ENCODE data around the gene LDLRAD3. TPM values are rescaled to one million over a fixed set of nuclear protein-coding genes. Genes with fewer than 3 reads are reported as not detected.

LDLRAD3 gene
- total RNA-seq, 1 donor from 2014 or later = 26.2 TPM

GRCh38 chr11:36192425-36193289 is 248.8 kb downstream of the LDLRAD3 start:
- DNase-seq (ENCODE audit: extremely low read depth, low read depth, low spot score) = no peak

DNA sequence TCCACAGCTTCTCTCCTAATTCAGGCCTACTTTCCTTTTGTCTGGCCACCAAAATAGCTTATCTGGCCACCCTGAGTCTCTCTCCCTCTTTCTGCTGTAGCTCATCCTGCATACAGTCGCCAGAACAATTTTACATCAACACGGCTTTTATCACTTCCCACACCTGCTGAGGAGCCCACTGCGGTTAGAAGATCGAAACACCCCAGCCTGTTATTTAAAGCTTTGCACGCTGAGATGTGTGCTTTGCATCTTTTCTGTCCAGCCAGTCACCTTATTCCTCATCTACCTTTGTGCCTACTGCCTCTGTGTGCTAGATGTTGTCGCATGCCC is 249.4 kb downstream of the LDLRAD3 start:
- no peak for DNase-seq (ENCODE audit: extremely low read depth, low read depth, low spot score)

- DNase-seq (ENCODE audit: extremely low read depth, low read depth, low spot score) = no peak
Observed at GRCh38 chr11:36193721-36194120, 249.9 kb downstream of the LDLRAD3 start.

GRCh38 chr11:36195496-36196354 is 251.9 kb downstream of the LDLRAD3 start:
- DNase-seq (ENCODE audit: extremely low read depth, low read depth, low spot score) = no peak

- no peak for DNase-seq (ENCODE audit: extremely low read depth, low read depth, low spot score)
Observed at GRCh38 chr11:36196411-36196998, 252.6 kb downstream of the LDLRAD3 start.

DNA sequence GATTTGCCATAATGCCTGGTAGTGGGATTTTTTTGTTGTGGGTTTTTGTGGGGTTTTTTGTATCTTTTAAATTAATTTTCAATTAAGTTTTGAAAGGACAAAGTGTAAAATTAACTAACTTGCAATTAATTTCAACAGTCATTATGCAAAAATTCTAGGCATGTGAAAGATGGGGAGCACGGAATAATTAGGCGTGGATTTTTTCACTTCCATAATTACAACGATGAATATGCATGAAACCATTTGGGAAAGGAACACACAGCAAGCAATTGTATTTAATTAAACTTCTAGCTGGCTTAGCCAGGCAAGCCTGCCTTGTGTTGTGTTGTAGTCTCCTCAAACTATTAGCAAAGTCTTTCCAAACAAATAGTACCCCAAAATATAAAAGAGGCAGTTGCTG is 257.5 kb downstream of the LDLRAD3 start:
- DNase-seq (ENCODE audit: extremely low read depth, low read depth, low spot score) = no peak

DNA sequence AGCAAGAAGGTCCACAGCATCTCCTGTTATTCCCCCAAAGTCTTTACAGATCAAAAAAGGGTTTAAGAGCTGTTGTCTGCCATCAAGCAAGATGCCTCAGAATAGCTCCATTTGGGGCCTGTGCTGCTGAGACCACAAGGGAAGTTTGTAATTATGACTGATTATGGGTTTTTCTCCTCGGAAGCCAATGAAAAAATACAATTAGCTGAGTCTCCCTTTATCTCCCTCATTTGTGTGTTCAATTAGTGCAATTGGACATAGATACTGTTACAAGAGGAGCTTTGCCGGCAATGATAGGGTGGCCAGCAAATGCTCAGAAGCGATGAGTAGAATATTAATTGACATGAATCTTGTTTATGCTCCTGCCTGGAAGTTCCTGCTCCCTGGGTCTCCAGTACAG is 261.7 kb downstream of the LDLRAD3 start:
- no peak for DNase-seq (ENCODE audit: extremely low read depth, low read depth, low spot score)

DNA sequence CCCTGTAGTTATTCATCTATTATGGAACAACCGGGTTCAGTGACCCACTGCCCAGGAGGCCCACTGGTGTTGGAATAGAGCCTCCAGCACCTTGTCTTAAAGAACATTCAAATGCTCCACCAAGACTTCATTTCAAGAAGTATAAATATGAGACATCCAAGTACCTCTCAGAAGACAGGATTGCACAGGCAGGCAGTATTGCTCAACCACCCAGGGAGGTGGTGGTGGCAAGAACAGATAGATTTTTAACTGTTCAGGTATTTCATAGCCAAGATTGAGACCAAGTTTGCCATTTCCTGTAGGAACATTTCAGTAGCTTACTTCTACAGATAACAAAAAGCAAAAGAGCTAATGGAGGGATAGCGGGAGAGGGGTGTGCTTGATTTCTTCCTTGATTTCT is 266.7 kb downstream of the LDLRAD3 start:
- DNase-seq (ENCODE audit: extremely low read depth, low read depth, low spot score) = no peak

- no peak for DNase-seq (ENCODE audit: extremely low read depth, low read depth, low spot score)
Observed at GRCh38 chr11:36211761-36212430, 268.0 kb downstream of the LDLRAD3 start.

- DNase-seq (ENCODE audit: extremely low read depth, low read depth, low spot score) = no peak
Observed at GRCh38 chr11:36212564-36213392, 268.9 kb downstream of the LDLRAD3 start.

DNA sequence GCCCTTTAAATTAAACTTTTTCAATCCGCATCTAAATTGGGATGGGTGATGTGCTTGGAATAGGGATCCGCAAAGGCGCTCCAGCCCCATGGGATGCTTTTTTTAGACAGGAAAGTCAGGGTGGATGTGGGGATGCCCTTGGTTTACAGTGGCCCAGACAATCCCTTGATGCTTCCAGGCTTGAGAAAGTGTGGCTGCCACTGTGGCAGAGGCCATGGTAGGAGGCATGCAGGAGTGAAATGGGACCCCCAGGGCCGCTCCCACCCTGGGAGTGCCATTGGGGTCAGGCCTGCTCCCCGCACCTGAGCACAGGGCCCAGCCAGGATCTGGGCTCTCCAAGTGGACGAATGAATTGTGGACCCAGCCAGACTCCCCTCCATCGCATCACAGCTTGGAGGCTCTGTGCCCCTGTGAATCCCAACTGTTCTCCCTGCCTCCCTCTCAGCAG is 269.6 kb downstream of the LDLRAD3 start:
- DNase-seq (ENCODE audit: extremely low read depth, low read depth, low spot score) = no peak

DNA sequence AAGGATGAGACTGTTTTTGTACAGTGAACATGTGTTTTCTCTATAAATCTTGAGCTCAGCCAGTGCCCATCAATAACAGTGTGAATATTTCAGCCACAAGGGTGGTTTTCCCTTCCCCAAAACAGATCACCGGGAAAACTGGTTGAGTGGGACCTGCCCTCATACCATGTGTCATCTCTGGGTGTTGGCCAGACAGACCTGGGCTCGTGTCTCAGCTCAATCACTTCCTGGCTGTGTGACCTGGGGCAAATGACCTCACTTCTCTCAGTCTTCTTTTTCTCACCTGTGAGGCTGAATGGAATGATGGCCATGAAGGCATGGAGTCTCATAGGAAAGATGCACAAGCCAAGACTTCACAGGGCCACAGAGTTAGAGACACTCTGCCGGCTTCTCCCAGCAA is 270.6 kb downstream of the LDLRAD3 start:
- no peak for DNase-seq (ENCODE audit: extremely low read depth, low read depth, low spot score)

GRCh38 chr11:36214976-36215692 is 271.3 kb downstream of the LDLRAD3 start:
- no peak for DNase-seq (ENCODE audit: extremely low read depth, low read depth, low spot score)

GRCh38 chr11:36215693-36216060 is 271.8 kb downstream of the LDLRAD3 start:
- DNase-seq (ENCODE audit: extremely low read depth, low read depth, low spot score) = no peak

GRCh38 chr11:36216061-36216615 is 272.3 kb downstream of the LDLRAD3 start:
- DNase-seq (ENCODE audit: extremely low read depth, low read depth, low spot score) = no peak

GRCh38 chr11:36218283-36218921 is 274.5 kb downstream of the LDLRAD3 start:
- DNase-seq (ENCODE audit: extremely low read depth, low read depth, low spot score) = no peak

GRCh38 chr11:36219996-36220395 is 276.1 kb downstream of the LDLRAD3 start:
- no peak for DNase-seq (ENCODE audit: extremely low read depth, low read depth, low spot score)

- no peak for DNase-seq (ENCODE audit: extremely low read depth, low read depth, low spot score)
Observed at GRCh38 chr11:36222831-36223635, 279.2 kb downstream of the LDLRAD3 start.

Measured in glomerular endothelial cell (primary cell).